ENCODE results near the gene OTOA.

Gene OTOA

GRCh38 chr16:21694609-21695008 lies 30.8 kb downstream of the OTOA start:
- no peak for TF ChIP-seq CTCF (conservative IDR thresholded peaks at IDR 0.05)
- no peak overlapping the region for H3K27ac ChIP-seq

- TF ChIP-seq CTCF (conservative IDR thresholded peaks at IDR 0.05): no peak
- H3K27ac ChIP-seq: no peak overlapping the region
Observed at GRCh38 chr16:21697032-21697431, 33.3 kb downstream of the OTOA start.

GRCh38 chr16:21698169-21699032 lies 34.6 kb downstream of the OTOA start:
- TF ChIP-seq CTCF (conservative IDR thresholded peaks at IDR 0.05): no peak

GRCh38 chr16:21701271-21701670 lies 37.5 kb downstream of the OTOA start:
- no peak overlapping the region for H3K27ac ChIP-seq
- no peak for TF ChIP-seq CTCF (conservative IDR thresholded peaks at IDR 0.05)

More at GRCh38 chr16:21698169-21699032, 34.6 kb downstream of the OTOA start:
- no peak overlapping the region for H3K27ac ChIP-seq

- TF ChIP-seq CTCF (conservative IDR thresholded peaks at IDR 0.05): no peak
- H3K27ac ChIP-seq: no peak overlapping the region
Observed at GRCh38 chr16:21702276-21702675, 38.5 kb downstream of the OTOA start.

GRCh38 chr16:21703156-21703555 lies 39.4 kb downstream of the OTOA start:
- no peak overlapping the region for H3K27ac ChIP-seq
- TF ChIP-seq CTCF (conservative IDR thresholded peaks at IDR 0.05): no peak

GRCh38 chr16:21703589-21704174 lies 39.9 kb downstream of the OTOA start:
- no peak for TF ChIP-seq CTCF (conservative IDR thresholded peaks at IDR 0.05)
- no peak overlapping the region for H3K27ac ChIP-seq

Measured in VCaP (cell line).